HL-60 (cell line): ENCODE measurements around the gene ITGA4.

Experiments used
- CTCF ChIP-seq: IDR thresholded peaks from one replicate; pipeline ENCODE4 v1.5.1; 2011; ENCODE audit warnings: low read length, control low read depth, inconsistent platforms; ENCODE audit not compliant: insufficient read depth
- REST ChIP-seq: IDR thresholded peaks from 2 replicates; pipeline ENCODE4 v1.6.1; 2012; ENCODE audit warnings: low read depth; ENCODE audit not compliant: insufficient replicate concordance
- SPI1 ChIP-seq: IDR thresholded peaks from 2 replicates; pipeline ENCODE4 v1.6.1; 2012; ENCODE audit warnings: low read depth, mild to moderate bottlenecking, borderline replicate concordance

DNA sequence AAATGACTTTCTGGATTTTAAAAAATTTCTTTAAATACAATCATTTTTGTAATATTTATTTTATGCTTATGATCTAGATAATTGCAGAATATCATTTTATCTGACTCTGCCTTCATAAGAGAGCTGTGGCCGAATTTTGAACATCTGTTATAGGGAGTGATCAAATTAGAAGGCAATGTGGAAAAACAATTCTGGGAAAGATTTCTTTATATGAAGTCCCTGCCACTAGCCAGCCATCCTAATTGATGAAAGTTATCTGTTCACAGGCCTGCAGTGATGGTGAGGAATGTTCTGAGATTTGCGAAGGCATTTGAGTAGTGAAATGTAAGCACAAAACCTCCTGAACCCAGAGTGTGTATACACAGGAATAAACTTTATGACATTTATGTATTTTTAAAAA lies 79.5 kb downstream of the ITGA4 start:
- TF ChIP-seq SPI1 (no peak), CTCF (no peak), REST (no peak)
